GM19372 (cell line): ENCODE measurements around the gene EMID1.
"Not testable (repeated sequence)": the region's sequence is repeated elsewhere in the genome, so short reads cannot be mapped to it uniquely, and the experiment has no call there.

Source experiments
- ATAC-seq: cut with Tn5 transposase; IDR thresholded peaks from one replicate; pipeline ENCODE4 v1.9.1; 2021; ENCODE audit warnings: mild to moderate bottlenecking, low read depth, moderate library complexity; ENCODE audit not compliant: unreplicated experiment

EMID1 gene

DNA sequence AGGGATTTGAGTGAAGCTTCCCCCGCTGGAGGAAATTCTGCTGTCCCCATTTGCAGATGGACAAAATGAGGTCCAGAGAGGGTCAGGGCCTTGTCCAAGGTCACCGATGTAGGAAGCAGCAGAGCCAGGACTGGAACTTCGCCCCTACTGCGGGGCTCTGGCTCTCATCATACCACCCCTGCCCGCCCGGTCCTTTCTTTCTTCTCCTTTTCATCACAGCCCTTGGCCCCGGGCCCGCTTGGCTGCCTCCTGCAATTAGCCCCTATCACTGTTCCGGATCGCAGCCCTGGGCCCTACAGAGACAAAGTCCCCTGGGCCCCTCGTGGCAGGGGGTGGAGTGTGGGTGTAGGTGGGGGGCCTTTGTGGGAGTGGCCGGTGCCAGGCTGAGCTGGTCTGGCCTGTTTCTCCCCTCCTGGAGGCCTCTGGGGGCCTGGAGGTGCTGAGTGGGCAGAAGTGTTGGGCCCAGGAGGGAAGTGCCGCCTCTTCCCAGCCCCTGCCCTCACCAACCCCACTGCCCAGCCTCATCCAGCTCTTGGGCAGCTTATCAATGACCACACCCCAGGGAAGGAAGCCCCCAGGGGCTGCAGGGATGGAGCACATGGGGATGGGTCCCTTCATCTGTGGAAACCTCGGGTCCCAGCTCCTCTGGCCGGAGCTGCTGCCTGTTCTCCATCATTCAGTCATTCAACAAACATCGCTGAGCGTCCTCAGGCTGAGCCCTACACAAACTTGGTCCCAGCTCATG lies 3.4 kb downstream of the EMID1 start:
- ATAC-seq: no peak

DNA sequence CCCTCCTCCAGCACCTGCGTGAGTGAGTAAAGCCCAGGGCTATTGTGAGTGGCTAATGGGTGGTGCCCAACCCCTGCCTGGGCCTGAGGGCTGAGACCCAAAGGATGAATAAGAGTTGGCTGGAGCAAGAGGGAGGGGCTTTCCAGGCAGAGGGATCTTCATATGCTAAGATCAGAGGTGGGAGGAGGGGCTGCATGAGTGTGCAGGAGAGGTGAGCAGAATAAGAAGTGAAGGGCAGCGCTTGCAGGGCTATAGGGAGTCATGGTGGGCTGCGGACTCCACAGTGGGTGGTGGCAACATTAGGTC lies 3.9 kb downstream of the EMID1 start:
- no peak for ATAC-seq

DNA sequence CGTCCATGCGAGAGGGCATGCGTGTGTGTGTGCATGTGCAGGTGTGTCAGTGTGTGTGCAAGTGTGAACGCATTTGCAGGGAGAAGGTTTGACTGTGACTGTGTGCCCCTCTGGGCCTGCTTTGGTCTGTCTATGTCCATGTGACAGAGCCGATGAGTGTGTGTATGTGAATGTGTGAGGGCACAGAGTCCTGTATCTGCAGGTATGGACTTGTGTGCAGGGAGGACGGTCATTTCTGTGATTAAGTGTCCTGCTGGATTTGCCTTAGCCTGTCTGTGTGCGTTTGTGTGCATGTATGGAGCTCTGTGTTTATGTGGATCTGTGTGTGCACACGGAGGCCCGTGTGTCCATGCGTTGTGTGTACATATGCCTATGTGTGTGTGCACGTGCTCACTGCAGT lies 5.4 kb downstream of the EMID1 start:
- no peak for ATAC-seq

DNA sequence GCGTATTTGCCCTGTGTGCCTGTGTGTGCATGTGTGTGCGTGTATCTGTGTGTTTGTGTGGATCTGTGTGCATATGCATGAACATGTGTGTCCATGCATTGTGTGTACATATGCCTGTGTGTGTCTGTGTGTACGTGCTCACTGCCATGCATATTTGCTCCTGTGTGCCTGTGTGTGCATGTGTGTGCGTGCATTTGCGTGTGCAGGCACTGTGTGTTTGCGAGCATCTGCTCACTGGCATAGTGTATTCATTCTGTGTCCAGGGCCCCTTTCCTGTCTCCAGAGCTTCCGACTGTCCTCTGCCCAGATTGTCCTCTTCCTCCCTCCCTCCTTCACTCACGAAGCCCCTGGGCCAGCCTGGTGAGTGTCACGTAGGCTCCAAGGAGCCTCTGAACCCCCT lies 5.8 kb downstream of the EMID1 start:
- no peak for ATAC-seq

DNA sequence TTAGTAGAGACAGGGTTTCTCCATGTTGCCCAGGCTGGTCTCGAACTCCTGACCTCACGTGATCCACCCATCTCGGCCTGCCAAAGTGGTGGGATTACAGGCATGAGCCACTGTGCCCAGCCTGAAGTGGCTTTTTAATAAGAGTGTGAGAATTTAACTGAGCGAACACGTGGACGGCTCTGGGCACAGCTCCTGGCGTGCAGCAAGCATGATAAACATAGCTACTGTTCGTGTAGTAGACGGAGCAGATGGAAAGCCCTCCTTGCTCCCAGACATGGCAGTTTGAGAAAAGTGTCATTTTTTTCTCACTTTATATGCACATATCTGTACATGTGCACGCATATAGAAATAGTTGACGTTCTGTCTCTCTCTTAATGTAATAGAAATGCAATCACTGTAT lies 7.0 kb downstream of the EMID1 start:
- ATAC-seq: no peak

DNA sequence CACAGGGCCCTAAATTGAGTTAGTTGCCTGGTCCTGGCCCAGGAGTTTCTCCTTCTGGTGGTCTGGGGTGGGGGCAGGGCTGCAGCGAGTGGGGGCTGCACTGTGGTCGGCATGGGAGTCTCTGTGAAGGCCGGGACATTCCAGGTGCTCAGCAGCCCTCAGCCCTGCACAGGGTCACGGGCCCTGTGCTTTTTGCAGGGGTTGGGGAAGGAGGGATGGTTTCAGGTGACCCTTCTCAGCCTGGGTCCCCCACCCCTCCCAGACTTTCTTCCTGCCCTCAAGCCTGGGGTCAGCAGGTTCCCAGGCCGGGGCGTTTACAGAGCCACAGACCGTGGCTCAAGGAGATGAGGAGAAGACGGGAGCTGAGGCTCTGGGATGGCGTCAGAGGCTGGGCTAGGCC lies 7.8 kb downstream of the EMID1 start:
- ATAC-seq: no peak

DNA sequence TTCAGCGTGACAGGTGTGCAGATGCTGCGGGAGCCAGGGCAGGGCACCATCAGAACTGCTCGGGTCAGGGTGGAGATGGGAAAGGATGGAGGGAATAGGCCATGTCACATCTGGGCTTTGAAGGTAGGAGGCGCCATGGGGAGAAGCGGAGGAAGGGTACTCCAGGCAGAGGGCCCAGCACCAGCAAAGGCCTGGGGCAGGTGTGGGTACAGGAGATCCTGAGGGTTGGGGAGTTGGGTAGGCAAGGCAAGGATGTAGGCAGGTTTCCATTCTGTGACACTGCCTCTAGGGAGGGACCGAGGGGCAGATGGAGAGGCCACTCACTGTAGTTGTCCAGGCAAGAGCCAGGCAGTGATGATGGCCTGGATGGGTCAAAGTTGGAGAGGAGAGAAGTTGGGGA lies 8.5 kb downstream of the EMID1 start:
- no peak for ATAC-seq

DNA sequence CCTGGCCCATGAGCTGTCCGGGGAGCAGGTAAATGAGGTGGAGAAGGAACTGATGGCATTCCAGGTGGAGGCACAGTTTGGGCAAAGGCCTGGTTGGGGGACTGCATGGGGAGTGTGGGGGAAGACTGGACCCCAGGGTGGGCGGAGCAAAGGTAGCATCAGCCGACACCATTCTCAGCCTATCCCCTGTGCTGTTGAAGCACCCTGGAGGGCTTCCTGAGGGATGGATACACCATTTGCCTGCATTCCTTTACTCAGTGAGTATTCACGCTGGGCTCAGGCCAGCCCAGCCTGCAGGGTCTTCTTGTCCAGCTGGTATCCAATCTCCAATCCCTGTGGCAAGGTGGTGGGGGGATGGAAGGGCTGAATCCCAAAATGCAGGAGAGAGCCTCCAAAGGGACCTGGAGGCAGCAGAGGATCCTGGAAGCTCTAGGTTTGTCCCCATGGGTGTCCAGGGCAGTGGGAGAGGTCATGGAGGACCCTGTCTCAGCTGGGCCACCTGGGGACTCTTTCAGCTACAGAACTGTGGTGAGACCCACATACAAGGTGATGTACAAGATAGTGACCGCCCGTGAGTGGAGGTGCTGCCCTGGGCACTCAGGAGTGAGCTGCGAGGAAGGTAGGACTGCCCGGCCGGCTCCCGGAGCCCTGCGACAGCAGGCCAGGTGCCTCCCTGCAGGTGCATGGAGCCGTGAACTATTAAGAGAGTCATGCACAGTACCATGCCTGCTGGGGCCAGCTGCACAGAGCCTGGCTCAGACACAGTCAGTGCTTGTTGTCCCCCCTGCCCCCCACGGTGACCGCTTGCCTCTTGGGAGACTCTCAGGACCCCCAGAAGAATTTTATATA lies 9.5 kb downstream of the EMID1 start:
- ATAC-seq: no peak

DNA sequence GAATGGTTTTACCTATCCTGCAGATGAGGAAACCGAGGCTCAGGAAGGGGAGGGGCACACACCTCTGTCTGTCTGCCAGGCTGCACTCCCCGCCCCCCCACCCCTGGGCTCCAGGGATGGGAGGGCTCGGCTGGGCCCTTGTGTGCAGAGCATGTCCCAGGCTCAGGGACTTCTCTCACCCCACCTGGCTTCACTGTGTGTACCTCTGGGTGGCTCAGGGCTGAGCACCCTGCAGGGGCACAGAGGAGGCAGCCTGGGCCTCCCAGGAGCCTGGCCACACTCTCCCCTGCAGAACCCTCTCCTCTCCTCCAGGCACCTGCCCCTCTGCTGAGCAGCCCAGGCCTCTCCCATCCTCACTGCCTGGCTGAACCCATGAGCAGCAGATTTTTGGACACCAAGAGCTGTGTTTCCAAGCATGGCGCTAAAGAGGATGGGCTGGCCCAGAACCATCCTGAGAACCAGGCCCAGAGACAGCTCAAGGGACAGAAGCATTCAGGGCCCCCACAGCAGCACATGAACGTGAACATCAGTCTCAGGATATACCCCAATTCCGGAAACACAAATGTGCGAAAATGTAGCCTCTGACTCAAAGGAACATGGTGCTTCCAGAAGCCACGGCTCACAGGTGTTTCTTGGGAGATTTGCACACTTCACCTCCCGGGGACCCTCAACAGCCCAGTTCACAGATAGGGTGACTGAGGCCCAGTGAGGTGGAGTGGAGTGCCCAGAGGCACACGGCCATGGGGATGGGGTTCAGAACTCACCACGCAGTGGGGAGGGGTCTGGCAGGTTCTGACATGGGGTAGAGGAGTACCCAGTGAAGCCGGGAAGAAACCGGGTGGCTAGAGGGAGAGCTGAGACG lies 10.5 kb downstream of the EMID1 start:
- ATAC-seq: no peak

DNA sequence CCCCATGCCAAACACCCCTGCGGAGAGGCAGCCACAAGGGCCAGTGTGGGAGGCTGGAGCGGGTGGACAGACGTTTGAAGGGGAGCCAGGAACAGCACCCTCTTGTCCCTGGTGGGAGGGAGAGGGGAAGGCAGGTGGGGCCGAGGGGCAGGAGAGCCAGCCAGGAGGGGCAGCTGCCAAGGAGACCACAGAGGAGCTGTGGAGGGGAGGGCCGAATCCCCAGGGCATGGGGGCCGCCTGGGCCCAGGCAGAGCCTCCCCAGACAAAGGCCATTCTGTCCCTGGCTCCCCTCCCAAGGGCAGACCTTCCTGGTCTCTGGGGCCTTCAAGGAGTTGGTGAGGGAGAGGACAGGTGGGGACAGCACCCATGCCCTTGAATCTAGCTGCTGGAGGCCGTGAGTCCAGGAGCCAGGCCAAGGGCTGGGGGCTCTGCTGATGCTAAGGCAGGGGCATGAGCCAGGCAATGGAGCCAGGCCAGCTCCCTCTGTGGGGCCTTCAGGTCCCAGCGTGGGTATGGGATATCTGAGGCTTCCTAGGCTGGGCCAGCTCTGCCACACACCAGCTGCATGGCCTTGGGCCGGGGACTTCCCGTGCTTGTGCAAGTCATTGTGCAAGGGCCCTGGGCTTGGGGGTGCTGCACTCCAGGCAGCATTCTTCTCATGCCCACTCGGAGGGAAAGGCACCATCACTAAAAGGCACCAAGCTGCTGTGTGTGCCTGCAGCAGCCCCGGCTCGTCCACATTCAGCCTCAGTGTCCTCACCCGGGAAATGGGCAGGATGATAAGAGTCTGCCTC lies 11.4 kb downstream of the EMID1 start:
- ATAC-seq: no peak

DNA sequence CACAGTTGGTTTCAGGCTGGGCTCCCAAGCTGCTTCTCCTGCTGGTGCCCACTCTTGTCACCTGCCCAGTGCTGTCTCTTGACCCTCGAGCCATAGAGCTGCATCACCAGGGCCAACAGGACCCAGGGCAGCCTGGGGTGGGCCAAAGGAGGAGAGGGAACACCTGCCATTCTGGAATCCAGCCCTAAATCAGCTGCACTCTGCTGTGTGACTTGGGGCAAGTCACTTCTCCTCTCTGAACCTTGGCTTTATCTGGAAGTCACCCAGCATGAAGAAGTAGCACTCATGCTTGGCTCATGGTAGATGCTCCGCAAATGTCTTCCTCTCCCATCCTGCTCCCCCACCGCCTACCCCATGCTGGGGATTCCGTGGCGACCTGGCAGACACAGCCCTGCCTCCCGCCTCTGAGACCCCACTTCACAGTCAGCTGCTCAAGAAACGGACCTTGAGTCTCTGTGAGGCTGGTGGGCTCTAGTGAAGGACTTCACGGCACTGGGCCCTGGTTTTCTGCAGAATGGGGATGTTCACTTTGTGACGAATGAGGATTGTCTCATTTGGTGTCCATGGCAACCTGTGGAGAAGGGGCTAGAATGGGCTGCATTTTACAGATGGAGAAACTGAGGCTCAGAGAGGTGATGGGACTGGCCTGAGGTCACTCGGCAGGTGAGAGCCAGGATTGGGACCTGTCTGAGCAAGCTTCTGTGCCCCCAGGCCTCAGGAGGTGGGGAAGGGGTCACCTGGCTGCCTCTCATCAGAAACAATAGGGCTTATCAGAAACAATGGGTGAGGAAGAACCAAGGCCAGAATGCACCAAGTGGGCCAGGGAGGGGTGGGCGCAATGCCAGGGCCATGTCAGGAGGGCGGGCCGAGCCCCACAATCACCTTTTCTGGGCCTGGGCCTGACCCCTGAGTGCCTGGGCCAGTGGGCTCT lies 12.4 kb downstream of the EMID1 start:
- no peak for ATAC-seq

DNA sequence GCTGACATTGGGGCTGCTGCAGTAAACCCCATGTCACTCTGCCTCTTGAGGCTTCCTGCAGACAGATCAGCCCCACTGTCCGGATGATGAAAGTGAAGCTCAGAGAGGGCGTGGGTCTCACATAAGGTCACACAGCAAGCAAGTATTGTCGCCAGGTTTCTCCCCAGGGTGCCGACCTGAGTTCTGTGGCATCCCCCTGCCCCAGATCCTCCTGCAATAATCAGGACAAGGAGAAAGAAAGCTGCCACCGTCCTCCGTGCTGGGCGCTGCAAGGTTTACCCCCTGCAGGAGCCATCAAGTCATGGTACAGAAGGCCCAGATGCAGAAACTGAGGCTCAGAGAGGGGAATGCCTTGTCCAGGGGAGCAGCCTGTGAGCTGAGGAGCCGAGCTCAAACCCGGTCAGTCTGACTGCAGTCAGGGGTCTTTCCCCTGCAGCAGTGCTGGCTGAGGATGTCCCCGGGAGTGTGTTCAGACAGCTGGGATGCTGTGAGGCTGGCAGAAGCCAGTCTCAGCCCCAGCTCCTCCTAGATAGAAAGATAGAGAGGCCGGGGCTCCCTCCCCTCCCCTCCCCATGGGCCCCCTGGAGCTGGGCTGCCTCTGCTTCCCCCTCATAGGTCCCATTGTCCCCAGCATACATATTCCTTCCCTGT lies 13.2 kb downstream of the EMID1 start:
- ATAC-seq: no peak

DNA sequence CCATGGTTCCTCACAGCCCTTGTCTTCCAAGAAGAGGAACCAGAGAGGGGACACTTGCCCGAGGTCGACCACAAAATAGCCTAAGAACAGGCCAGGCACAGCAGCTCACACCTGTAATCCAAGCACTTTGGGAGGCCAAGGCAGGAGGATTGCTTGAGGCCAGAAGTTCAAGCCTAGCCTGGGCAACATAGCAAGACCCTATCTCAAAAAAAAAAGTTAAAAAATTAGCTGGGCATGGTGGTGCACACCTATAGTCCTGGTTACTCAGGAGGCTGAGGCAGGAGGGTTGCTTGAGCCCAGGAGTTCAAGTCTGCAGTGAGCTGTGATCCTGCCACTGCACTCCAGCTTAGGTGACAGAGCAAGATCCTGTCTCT lies 13.7 kb downstream of the EMID1 start:
- ATAC-seq: not testable (repeated sequence)

DNA sequence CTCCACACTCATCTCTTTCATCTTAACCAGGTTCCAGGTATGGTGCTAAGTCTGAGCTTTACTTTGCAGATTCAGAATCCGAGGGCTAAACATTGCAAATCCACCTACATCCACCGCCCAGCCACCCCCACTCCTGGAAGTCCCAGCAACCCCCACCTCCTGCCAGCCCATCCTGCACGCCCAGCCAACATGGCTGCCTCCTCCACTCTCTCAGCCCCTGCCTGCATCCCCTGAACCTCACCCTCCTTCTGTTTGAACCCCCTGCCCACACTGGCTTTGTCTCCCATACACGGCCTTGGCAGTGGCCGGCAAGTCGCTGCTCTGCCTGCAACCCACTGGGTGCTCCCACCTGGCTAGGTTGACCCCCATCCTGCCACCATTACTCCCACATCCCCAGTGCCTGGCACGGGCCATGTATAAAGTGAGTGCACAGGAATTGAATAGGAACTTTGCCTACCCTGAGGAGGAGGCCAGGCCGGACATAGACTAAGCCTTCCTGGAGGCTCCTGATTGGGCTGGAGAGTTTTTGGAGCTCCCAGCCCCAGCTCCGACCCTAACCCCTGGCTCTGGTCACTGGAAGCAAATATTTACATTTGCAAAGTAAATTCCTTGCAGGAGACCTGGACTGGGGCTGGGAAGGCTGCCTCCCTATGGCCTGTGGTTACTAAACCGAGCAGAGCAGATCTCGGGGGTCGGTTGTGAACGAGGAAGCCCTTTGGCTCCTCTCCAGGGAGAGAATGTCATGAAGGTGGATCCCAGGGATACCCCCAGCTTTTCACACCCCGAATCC lies 14.4 kb downstream of the EMID1 start:
- ATAC-seq: no peak

DNA sequence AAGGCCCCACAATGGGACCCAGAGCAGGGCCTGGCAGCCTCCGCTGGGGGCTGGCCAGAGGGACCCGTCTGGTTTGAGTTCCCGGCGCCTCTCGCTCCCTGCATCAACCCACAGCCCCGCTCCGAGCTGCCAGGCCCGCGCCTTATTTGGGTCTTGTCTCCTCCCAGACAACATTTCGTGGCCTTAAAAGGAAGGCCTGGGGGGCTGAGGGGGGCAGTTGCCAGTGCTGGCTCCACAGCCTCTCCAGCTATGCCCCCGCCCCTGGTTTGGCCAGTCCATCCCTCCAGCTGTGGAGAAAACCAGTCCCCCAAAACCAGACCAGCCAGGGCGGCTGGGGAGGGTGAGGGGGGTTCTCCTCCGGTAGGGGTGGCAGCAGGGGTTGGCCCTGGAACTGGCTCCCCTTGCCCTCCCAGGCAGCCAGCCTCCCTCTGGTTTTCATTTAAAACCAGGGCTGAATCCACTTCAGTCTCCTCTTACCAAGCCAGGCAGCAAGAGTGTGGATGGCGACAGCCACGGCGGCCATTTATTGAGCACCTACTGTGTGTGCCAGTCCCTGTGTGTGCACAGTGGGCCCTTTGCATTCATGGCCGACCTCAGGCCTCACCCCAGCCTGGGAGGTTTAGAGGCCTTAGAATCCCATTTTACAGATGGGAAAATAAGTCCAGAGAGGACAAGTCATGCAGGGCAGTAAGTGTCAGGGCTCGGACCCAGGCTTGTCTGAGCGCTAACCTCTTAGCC lies 18.6 kb downstream of the EMID1 start:
- no peak for ATAC-seq

DNA sequence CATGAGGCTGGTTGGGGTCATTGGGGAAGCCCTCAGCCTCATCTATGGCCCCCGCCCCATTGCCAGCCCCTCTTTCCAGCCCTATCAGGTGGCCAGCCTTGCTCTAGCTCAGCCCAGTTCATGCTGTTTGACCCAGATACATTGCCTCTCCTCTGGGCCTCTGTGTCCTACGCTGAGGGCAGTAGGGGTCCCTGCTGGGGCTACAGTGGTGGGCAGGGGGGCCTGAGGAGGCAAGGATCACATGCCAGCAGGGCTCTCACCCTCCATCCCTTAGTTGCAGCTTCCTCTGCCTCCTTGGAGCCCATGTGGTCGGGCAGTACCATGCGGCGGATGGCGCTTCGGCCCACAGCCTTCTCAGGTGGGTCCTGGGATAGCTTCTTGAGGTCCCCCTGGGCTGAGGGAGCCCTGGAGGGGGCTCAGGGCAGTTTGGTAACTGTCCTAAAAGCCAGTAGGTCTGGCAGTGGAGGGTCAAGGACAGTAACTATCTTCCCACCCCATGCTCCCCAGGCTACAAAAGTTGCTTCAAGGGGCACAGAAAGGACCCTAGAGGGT lies 19.2 kb downstream of the EMID1 start:
- no peak for ATAC-seq

DNA sequence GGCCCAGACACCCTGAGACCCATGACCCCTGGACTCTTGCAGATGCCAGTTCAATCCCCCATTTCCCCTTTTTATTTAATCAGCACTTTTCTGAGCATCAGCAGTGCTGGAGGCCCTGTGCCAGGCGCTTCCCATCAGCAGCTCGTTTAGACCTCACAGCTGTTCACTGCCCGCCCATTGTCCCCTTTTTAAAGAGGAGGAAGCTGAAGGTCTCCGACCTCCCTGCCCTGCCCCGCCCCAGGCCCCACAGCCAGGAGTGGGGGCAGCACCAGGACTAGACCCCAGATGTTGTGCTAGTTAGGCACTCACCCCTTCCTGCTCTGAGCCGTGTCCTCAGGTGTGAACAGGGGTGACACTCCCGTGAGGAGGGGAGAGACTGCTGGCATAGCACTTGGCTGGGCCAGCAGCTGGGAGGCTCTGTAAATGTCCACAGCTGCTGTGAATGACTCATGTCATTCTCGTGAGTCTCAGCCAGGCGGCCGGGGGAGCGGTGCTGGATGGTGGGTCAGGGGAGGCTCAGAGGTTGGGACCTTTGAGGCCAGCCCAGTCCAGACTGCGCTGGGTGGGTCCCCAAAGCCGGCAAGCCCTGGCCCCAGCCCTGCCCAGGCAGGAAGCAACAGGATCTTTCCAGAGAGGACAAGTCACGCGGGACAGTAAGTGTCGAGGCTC lies 19.9 kb downstream of the EMID1 start:
- no peak for ATAC-seq
